Osteoblast (primary cell): ENCODE data around the gene PRR32. TPM values are rescaled to one million over a fixed set of nuclear protein-coding genes. Genes with fewer than 3 reads are reported as not detected.

ENCODE experiments used
- DNase-seq: peaks from one replicate; pipeline ENCODE4 v3.0.0; 2011; ENCODE audit warnings: low spot score, mixed read lengths; ENCODE audit not compliant: insufficient read length; ENCODE audit errors: missing footprints
- H2AFZ ChIP-seq: 2 replicates; pipeline ENCODE4 v1.6.0; 2011; ENCODE audit warnings: mild to moderate bottlenecking, low read length
- H3K27ac ChIP-seq: 2 replicates; pipeline ENCODE4 v1.5.1; 2011; ENCODE audit warnings: mild to moderate bottlenecking, low read depth, low read length, moderate library complexity
- H3K27me3 ChIP-seq: 2 replicates; pipeline ENCODE4 v1.6.0; 2012; ENCODE audit warnings: mild to moderate bottlenecking, control low read depth, inconsistent platforms, low read length, moderate library complexity; ENCODE audit not compliant: insufficient read depth
- H3K36me3 ChIP-seq: 2 replicates; pipeline ENCODE4 v1.5.1; 2011; ENCODE audit warnings: mild to moderate bottlenecking, low read length, control low read depth, moderate library complexity; ENCODE audit not compliant: insufficient read depth
- H3K4me1 ChIP-seq: 2 replicates; pipeline ENCODE4 v1.5.1; 2011; ENCODE audit warnings: mild to moderate bottlenecking, low read length, control low read depth, moderate library complexity; ENCODE audit not compliant: insufficient read depth
- H3K4me2 ChIP-seq: 2 replicates; pipeline ENCODE4 v1.6.0; 2011; ENCODE audit warnings: mild to moderate bottlenecking, low read length; ENCODE audit not compliant: insufficient read depth
- H3K4me3 ChIP-seq: fragments of 200-600 bp; sonication (generic); 3 replicates; pipeline ENCODE4 v1.5.1; 2012; ENCODE audit warnings: mild to moderate bottlenecking, low read length, inconsistent platforms; ENCODE audit not compliant: insufficient read depth
- H3K79me2 ChIP-seq: 2 replicates; pipeline ENCODE4 v1.6.0; 2012; ENCODE audit warnings: mild to moderate bottlenecking, low read length, control low read depth, inconsistent platforms; ENCODE audit not compliant: insufficient read depth
- H3K9me3 ChIP-seq: 2 replicates; pipeline ENCODE4 v1.5.1; 2011; ENCODE audit warnings: low read depth, low read length, control low read depth
- H4K20me1 ChIP-seq: 2 replicates; pipeline ENCODE4 v1.6.0; 2012; ENCODE audit warnings: mild to moderate bottlenecking, low read length, control low read depth; ENCODE audit not compliant: insufficient read depth
- total RNA-seq: library from RNA; depleted of rRNA; stranded (reverse); fragments of >200 nt; gene quantifications from 2 replicates; pipeline ENCODE4 v1.2.3, GENCODE V29; 2012
- TF ChIP-seq, protein P1 (sequence below): IDR thresholded peaks from 2 replicates; pipeline ENCODE4 v1.5.1; 2011; ENCODE audit warnings: mild to moderate bottlenecking, low read depth, low read length, moderate library complexity; ENCODE audit errors: extremely low read depth

PRR32 gene
- total RNA-seq, 1 donor, result not detected

DNA sequence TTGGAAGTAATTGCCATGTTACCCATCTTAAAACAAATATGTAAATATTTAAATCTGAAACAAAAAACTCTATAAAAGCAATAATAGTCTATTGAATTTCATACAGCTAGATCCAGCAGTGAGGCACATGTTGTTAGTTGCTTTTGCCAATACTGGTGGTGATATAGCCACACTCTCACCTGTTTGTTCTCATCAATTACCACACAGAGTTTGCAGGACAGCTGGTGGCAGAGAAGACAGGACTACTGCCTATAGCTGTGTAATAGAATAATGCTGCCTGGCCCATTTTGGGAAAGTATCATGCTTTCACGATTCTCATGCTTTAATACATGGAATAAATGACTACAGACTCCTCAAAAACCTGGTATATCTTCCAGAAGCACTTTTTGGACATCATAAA is 3.7 kb upstream of the PRR32 start:
- H3K36me3 ChIP-seq, result no peaks in the 10 kb centered on the region
- no peak overlapping the region for H3K27ac ChIP-seq
- DNase-seq, result no peak
- no peak overlapping the region for H2AFZ ChIP-seq
- no peak overlapping the region for H3K4me3 ChIP-seq
- peaks cover 2% of the 10 kb centered on the region for H3K9me3 ChIP-seq
- H4K20me1 ChIP-seq, result no peaks in the 10 kb centered on the region
- H3K79me2 ChIP-seq, result no peaks in the 10 kb centered on the region
- H3K4me2 ChIP-seq, result no peak overlapping the region
- no peaks in the 10 kb centered on the region for H3K4me1 ChIP-seq
- H3K27me3 ChIP-seq, result no peaks in the 10 kb centered on the region
- TF ChIP-seq, protein P1, sequence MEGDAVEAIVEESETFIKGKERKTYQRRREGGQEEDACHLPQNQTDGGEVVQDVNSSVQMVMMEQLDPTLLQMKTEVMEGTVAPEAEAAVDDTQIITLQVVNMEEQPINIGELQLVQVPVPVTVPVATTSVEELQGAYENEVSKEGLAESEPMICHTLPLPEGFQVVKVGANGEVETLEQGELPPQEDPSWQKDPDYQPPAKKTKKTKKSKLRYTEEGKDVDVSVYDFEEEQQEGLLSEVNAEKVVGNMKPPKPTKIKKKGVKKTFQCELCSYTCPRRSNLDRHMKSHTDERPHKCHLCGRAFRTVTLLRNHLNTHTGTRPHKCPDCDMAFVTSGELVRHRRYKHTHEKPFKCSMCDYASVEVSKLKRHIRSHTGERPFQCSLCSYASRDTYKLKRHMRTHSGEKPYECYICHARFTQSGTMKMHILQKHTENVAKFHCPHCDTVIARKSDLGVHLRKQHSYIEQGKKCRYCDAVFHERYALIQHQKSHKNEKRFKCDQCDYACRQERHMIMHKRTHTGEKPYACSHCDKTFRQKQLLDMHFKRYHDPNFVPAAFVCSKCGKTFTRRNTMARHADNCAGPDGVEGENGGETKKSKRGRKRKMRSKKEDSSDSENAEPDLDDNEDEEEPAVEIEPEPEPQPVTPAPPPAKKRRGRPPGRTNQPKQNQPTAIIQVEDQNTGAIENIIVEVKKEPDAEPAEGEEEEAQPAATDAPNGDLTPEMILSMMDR, result no peak

DNA sequence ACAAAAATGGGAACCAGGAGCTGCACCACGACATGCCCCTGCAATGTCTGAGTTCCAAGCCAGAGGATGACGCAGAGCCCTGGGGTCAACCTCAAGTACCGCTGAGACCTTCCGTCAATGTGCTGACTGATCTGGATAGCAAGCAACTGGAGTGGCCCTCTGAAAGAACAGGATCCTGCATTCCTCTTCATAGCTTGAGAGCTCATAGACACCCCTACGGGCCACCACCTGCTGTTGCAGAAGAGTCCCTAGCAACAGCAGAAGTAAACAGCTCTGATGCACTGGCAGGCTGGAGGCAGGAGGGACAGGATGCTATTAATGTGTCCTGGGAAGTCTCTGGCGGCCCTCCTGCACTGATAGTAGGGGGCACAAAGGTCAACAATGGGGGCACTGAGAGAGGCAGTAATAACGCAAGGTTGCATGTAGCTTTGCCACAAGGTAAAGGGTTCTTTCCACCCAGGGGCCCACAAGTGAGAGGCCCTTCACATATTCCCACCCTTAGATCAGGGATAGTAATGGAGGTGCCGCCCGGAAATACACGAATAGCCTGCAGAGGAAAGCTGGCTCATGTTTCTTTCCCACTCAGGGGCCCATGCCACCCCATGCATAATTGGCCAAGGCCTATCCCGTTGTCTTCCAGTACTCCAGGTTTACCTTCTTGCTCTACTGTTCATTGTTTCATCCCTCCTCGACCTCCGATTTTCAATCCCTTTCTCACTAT is 1.3 kb downstream of the PRR32 start:
- DNase-seq, result no peak
- no peak overlapping the region for H2AFZ ChIP-seq
- no peaks in the 10 kb centered on the region for H3K9me3 ChIP-seq
- H4K20me1 ChIP-seq, result no peaks in the 10 kb centered on the region
- H3K79me2 ChIP-seq, result no peaks in the 10 kb centered on the region
- no peak overlapping the region for H3K4me3 ChIP-seq
- H3K27me3 ChIP-seq, result no peaks in the 10 kb centered on the region
- H3K27ac ChIP-seq, result no peak overlapping the region
- H3K4me2 ChIP-seq, result no peak overlapping the region
- H3K4me1 ChIP-seq, result no peaks in the 10 kb centered on the region
- TF ChIP-seq, protein P1, result no peak
- no peaks in the 10 kb centered on the region for H3K36me3 ChIP-seq

DNA sequence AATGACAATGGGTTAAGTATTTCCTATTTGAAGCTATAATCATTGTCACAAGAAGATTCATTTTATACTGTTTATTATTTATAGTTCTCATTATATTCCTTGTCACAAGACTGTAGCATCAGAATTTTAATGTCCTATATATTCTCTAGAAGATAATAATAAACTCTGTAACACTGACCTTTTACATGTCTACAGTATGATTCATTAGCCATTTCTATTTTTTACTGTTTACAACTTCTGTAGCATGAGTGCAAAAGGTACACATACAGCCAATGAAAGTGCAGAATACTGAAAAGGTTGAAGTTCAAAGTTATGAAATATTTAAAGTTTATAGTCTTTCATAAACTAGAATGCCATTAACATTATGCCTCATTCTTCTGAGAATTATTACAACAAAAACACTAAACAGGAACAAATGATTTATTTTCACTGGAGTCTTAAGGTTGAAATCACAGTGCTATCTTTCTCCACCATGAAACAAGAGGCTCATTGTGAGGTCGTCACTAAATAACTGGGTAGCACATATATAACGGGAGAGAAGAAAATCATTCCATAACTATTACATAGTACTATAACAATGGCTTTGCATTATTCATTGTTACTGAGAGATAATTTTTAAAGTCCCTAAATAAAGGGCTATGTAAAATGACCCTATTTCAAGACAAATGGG is 4.9 kb downstream of the PRR32 start:
- TF ChIP-seq, protein P1, result no peak
- no peaks in the 10 kb centered on the region for H3K4me1 ChIP-seq

DNA sequence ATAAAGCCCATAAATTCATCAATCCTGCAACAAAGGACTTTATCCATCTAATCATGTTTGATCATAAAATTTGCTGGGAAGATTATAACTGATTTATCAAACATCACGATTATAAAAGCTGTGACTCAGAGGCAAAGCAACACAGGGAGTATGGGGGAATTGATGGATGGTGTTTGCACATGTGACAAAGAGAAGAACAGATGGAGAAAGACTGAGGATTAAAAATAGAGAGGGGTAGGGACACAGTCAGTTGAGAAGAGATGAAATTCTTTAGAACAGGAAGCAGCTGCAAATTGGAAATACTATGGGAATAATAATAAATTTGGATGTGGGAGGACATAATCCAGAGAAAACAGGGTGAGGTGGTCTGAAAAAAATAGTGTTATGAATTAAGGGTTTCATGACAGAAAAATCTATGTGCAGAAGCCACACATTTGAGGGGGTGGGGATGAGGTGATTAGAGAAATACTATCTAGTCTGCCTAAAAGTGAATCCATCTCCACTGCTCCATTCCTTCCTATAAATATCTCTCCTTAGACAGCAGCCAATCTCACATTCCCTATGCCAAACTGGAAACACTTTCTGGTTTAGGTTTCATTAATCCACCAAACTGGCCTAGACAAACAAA is 6.2 kb downstream of the PRR32 start:
- no peak overlapping the region for H3K4me3 ChIP-seq
- no peaks in the 10 kb centered on the region for H3K9me3 ChIP-seq
- H2AFZ ChIP-seq, result no peak overlapping the region
- H3K27me3 ChIP-seq, result no peaks in the 10 kb centered on the region
- H3K4me2 ChIP-seq, result no peak overlapping the region
- no peaks in the 10 kb centered on the region for H3K4me1 ChIP-seq
- TF ChIP-seq, protein P1, result no peak
- H3K79me2 ChIP-seq, result no peaks in the 10 kb centered on the region
- no peak for DNase-seq
- no peaks in the 10 kb centered on the region for H4K20me1 ChIP-seq
- no peaks in the 10 kb centered on the region for H3K36me3 ChIP-seq
- H3K27ac ChIP-seq, result no peak overlapping the region

More for the DNA sequence above, 4.9 kb downstream of the PRR32 start:
- no peak overlapping the region for H3K4me3 ChIP-seq
- DNase-seq, result no peak
- H3K9me3 ChIP-seq, result no peaks in the 10 kb centered on the region
- no peaks in the 10 kb centered on the region for H3K27me3 ChIP-seq
- no peaks in the 10 kb centered on the region for H3K36me3 ChIP-seq
- H4K20me1 ChIP-seq, result no peaks in the 10 kb centered on the region
- no peak overlapping the region for H2AFZ ChIP-seq
- H3K27ac ChIP-seq, result no peak overlapping the region
- no peaks in the 10 kb centered on the region for H3K79me2 ChIP-seq
- no peak overlapping the region for H3K4me2 ChIP-seq
